Measurements from ENCODE around the gene NDUFB10. TPM values are rescaled to one million over a fixed set of nuclear protein-coding genes. Genes with fewer than 3 reads are reported as not detected.

NDUFB10 gene
- polyA plus RNA-seq, 1 of the 3 experiments (the other 2 are of a cell fraction) = 468 TPM

DNA sequence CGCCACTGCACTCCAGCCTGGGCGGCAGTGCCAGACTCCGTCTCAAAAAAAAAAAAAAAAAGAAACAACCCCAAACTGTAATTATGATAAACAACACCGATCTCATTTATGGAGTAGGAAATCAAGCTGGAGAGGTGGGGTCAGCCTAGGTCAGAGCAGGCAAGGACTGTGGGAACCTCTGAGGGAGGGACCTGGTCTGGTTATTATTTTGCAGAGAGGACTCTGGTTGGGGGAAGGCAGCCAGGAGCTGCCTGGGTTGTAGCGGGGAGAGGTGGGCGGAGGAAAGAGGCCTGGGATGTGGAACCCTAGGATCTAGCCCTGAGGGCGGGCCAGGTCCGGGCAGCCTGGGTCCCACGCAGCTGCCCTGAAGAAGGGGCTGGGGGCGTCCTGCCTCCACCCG is 30.2 kb upstream of the NDUFB10 start:
- CTCF ChIA-PET = interaction anchor here (0.8 to 5.2 kb wide), 38 partner anchors 8 to 248 kb away, joined by 3 to 137 read pairs (median 6); partner anchors contain the start of genes EME2, FAHD1, HAGH and HS3ST6
- TF ChIP-seq EP300 (IDR thresholded peaks at IDR 0.05; ENCODE audit: borderline replicate concordance in 1 of 2, low read depth in 1 of 2, low read length in 1 of 2) (no peak), FOSL2 (IDR thresholded peaks at IDR 0.05; ENCODE audit: borderline replicate concordance, low read depth) (no peak), GABPA (IDR thresholded peaks at IDR 0.05; ENCODE audit: low read depth) (no peak), FOXJ3 (CRISPR knock-in tag; IDR thresholded peaks at IDR 0.05) (no peak), MEF2A (IDR thresholded peaks at IDR 0.05; ENCODE audit: borderline replicate concordance, low read depth) (no peak), ELF1 (IDR thresholded peaks at IDR 0.05) (no peak), FOXM1 (IDR thresholded peaks at IDR 0.05; ENCODE audit: low read depth) (no peak), TAF1 (IDR thresholded peaks at IDR 0.05; ENCODE audit: borderline replicate concordance, low read depth, low read length) (no peak), NRF1 (IDR thresholded peaks at IDR 0.05; ENCODE audit: low read depth, low read length) (no peak)
- TF ChIP-seq, protein P1, sequence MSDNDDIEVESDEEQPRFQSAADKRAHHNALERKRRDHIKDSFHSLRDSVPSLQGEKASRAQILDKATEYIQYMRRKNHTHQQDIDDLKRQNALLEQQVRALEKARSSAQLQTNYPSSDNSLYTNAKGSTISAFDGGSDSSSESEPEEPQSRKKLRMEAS (IDR thresholded peaks at IDR 0.05; ENCODE audit: low read depth) = no peak
- TF ChIP-seq, protein P2, sequence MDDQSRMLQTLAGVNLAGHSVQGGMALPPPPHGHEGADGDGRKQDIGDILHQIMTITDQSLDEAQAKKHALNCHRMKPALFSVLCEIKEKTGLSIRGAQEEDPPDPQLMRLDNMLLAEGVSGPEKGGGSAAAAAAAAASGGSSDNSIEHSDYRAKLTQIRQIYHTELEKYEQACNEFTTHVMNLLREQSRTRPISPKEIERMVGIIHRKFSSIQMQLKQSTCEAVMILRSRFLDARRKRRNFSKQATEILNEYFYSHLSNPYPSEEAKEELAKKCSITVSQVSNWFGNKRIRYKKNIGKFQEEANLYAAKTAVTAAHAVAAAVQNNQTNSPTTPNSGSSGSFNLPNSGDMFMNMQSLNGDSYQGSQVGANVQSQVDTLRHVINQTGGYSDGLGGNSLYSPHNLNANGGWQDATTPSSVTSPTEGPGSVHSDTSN (IDR thresholded peaks at IDR 0.05) = no peak
- TF ChIP-seq, protein P3, sequence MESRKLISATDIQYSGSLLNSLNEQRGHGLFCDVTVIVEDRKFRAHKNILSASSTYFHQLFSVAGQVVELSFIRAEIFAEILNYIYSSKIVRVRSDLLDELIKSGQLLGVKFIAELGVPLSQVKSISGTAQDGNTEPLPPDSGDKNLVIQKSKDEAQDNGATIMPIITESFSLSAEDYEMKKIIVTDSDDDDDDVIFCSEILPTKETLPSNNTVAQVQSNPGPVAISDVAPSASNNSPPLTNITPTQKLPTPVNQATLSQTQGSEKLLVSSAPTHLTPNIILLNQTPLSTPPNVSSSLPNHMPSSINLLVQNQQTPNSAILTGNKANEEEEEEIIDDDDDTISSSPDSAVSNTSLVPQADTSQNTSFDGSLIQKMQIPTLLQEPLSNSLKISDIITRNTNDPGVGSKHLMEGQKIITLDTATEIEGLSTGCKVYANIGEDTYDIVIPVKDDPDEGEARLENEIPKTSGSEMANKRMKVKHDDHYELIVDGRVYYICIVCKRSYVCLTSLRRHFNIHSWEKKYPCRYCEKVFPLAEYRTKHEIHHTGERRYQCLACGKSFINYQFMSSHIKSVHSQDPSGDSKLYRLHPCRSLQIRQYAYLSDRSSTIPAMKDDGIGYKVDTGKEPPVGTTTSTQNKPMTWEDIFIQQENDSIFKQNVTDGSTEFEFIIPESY (IDR thresholded peaks at IDR 0.05; ENCODE audit: borderline replicate concordance, low read depth) = no peak
- TF ChIP-seq, protein P4, sequence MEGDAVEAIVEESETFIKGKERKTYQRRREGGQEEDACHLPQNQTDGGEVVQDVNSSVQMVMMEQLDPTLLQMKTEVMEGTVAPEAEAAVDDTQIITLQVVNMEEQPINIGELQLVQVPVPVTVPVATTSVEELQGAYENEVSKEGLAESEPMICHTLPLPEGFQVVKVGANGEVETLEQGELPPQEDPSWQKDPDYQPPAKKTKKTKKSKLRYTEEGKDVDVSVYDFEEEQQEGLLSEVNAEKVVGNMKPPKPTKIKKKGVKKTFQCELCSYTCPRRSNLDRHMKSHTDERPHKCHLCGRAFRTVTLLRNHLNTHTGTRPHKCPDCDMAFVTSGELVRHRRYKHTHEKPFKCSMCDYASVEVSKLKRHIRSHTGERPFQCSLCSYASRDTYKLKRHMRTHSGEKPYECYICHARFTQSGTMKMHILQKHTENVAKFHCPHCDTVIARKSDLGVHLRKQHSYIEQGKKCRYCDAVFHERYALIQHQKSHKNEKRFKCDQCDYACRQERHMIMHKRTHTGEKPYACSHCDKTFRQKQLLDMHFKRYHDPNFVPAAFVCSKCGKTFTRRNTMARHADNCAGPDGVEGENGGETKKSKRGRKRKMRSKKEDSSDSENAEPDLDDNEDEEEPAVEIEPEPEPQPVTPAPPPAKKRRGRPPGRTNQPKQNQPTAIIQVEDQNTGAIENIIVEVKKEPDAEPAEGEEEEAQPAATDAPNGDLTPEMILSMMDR (IDR thresholded peaks at IDR 0.05) = no peak
- TF ChIP-seq, protein P5, sequence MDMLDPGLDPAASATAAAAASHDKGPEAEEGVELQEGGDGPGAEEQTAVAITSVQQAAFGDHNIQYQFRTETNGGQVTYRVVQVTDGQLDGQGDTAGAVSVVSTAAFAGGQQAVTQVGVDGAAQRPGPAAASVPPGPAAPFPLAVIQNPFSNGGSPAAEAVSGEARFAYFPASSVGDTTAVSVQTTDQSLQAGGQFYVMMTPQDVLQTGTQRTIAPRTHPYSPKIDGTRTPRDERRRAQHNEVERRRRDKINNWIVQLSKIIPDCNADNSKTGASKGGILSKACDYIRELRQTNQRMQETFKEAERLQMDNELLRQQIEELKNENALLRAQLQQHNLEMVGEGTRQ (IDR thresholded peaks at IDR 0.05; ENCODE audit: borderline replicate concordance, low read depth, low read length) = no peak
- Histone ChIP-seq H3K79me2 (ENCODE audit: insufficient read depth) (no peaks in the 10 kb centered on the region), H3K9ac (peak overlapping the region; percentile 76), H3K36me3 (replicated peaks in 1 of 2; ENCODE audit: control insufficient read depth in 1 of 2, insufficient read depth in 2 of 2, low read length in 1 of 2) (no peaks in the 10 kb centered on the region), H2AFZ (ENCODE audit: low read depth) (peak overlapping the region; percentile 84), H3K27ac (ENCODE audit: low read depth in 2 of 2, low read length in 1 of 2) (peak overlapping the region in 1 of 2 experiments; percentile 77; a peak in 3 of 4 replicates), H3K4me3 (ENCODE audit: low read depth in 2 of 2, low read length in 1 of 2) (peak overlapping the region; percentile 56 to 64), H3K4me2 (peak overlapping the region; percentile 83), H3K27me3 (ENCODE audit: insufficient read depth) (no peaks in the 10 kb centered on the region), H3K9me3 (no peaks in the 10 kb centered on the region), H3K4me1 (ENCODE audit: control insufficient read depth in 1 of 2, insufficient read depth in 2 of 2, low read depth in 1 of 2, low read length in 1 of 2) (peaks cover 0 to 17% of the 10 kb centered on the region in 2 experiments; a peak in 1 of 4 replicates), H3K9me2 (no peaks in the 10 kb centered on the region), H3F3A (replicated peaks; ENCODE audit: insufficient read depth) (no peaks in the 10 kb centered on the region), H4K20me1 (ENCODE audit: insufficient read depth) (no peaks in the 10 kb centered on the region)
- DNase-seq = peak; percentile 87
- POLR2A ChIA-PET = interaction anchor here (0.9 to 1.5 kb wide), 4 partner anchors 32 to 68 kb away, joined by 3 to 8 read pairs (median 4); partner anchors contain the start of gene RPS2
- 23% methylated on average over 4 of the region's 11 CpGs for WGBS (ENCODE audit: low lambda C conversion rate)
